Heart left ventricle (tissue), 13 donors: ENCODE measurements around the gene CLEC2L.

Source experiments
- POLR2A ChIP-seq, 2 donors: fragments of 450-650 bp; IDR thresholded peaks; one replicate each; pipeline ENCODE4 v1.6.1; 2017; ENCODE audit warnings: antibody characterized with exemption in 2 of 2, mild to moderate bottlenecking in 2 of 2, moderate library complexity in 2 of 2
- TF ChIP-seq, protein P1 (sequence below), 12 donors: fragments of 200-600 bp; sonication (generic) in 4 of 12; IDR thresholded peaks; one replicate each; pipeline versions ENCODE4 v1.5.0 to v1.8.0; 2018 to 2022; ENCODE audit warnings: antibody characterized with exemption in 12 of 12, mild to moderate bottlenecking in 5 of 12
- donor health status: ischemic (EF 13 %, LVEDD 7.1; RV severe dilation, severe dysfunction).
- donor health status: DM: no; HTN: yes; CAD: no.
- donor health status: DM: no; HTN: no; CAD: no.
- donor health status: ischemic (EF 25% LVEDD 6.9; RV normal size, moderate dysfunction).
- donor health status: ischemic (EF 25% LVEDD 5.7; RV mildly dilated, moderate dysfunction).
- donor health status: ischemic (EF 35%, LVEDD 5.7; RV mildly dilated, moderate dysfunction).
- donor health status: nonischemic (EF 11% LVEDD 7.7; RV severe dilation, severe dysfunction).
- donor health status: DM: yes; HTN: yes; CAD: no.
- donor health status: PGD.
- donor health status: ischemic (EF 29% LVEDD 5.4; RV normal size, mild dysfunction).
- donor health status: nonischemic (EF 23%, LVEDD 6.1; RV moderate dilation, normal function).

DNA sequence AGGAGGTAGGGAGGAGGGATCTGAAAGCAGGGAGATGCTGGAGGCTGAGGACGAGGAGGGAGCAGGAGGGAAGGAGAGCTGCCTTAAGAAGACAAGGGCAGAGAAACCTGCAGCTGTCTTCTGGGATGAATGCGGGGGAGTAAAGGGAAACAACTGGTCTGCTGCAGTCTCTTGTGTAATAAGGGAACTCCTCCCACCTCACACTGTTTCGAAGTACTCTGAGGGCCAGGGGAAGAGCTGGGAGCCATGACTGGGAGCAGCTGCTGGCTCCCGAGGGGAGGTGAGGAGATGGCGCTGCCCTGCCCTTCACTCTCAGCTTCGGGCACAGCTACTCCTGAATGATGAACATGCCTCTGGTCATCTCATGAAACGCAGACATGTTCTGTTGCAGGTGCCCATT, 65.1 kb downstream of the CLEC2L start:
- TF ChIP-seq, protein P1, sequence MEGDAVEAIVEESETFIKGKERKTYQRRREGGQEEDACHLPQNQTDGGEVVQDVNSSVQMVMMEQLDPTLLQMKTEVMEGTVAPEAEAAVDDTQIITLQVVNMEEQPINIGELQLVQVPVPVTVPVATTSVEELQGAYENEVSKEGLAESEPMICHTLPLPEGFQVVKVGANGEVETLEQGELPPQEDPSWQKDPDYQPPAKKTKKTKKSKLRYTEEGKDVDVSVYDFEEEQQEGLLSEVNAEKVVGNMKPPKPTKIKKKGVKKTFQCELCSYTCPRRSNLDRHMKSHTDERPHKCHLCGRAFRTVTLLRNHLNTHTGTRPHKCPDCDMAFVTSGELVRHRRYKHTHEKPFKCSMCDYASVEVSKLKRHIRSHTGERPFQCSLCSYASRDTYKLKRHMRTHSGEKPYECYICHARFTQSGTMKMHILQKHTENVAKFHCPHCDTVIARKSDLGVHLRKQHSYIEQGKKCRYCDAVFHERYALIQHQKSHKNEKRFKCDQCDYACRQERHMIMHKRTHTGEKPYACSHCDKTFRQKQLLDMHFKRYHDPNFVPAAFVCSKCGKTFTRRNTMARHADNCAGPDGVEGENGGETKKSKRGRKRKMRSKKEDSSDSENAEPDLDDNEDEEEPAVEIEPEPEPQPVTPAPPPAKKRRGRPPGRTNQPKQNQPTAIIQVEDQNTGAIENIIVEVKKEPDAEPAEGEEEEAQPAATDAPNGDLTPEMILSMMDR (IDR thresholded peaks at IDR 0.05), result no peak
- TF ChIP-seq POLR2A (IDR thresholded peaks at IDR 0.05), result no peak
